H9 (cell line): ENCODE results near the gene PTGFRN. TPM values are rescaled to one million over a fixed set of nuclear protein-coding genes. Genes with fewer than 3 reads are reported as not detected.

Source experiments
- DNase-seq: peaks from one replicate; pipeline ENCODE4 v3.0.0-alpha.2; 2017
- H2AFZ ChIP-seq: one replicate; pipeline ENCODE4 v1.6.1; 2013; ENCODE audit warnings: mild to moderate bottlenecking, low read length, control low read depth, moderate library complexity
- H2AK5ac ChIP-seq: 2 replicates; pipeline ENCODE4 v1.6.1; 2013; ENCODE audit warnings: low read length, control low read depth, mixed read lengths; ENCODE audit not compliant: insufficient read length
- H2BK120ac ChIP-seq: one replicate; pipeline ENCODE4 v1.6.1; 2013; ENCODE audit warnings: low read depth, mild to moderate bottlenecking, low read length, control low read depth, inconsistent platforms; ENCODE audit not compliant: poor library complexity, severe bottlenecking
- H2BK12ac ChIP-seq: 2 replicates; pipeline ENCODE4 v1.6.1; 2013; ENCODE audit warnings: low read length, control low read depth, mixed read lengths, low read depth; ENCODE audit not compliant: insufficient read length
- H2BK15ac ChIP-seq: 2 replicates; pipeline ENCODE4 v1.6.1; 2013; ENCODE audit warnings: low read depth, low read length, control low read depth
- H2BK20ac ChIP-seq: one replicate; pipeline ENCODE4 v1.6.1; 2013; ENCODE audit warnings: low read depth, mild to moderate bottlenecking, low read length, control low read depth, inconsistent platforms; ENCODE audit not compliant: poor library complexity, severe bottlenecking
- H2BK5ac ChIP-seq: 2 replicates; pipeline ENCODE4 v1.6.1; 2013; ENCODE audit warnings: low read length, control low read depth, mixed read lengths; ENCODE audit not compliant: insufficient read length
- H3K14ac ChIP-seq: 2 replicates; pipeline ENCODE4 v1.6.1; 2013; ENCODE audit warnings: low read length, control low read depth; ENCODE audit not compliant: insufficient read depth
- H3K18ac ChIP-seq: 2 replicates; pipeline ENCODE4 v1.6.1; 2013; ENCODE audit warnings: low read depth, mild to moderate bottlenecking, mixed read lengths, low read length, control low read depth; ENCODE audit not compliant: insufficient read length
- H3K23ac ChIP-seq: 2 replicates; pipeline ENCODE4 v1.6.1; 2013; ENCODE audit warnings: low read length, control low read depth, mixed read lengths, low read depth; ENCODE audit not compliant: insufficient read length
- H3K23me2 ChIP-seq: 2 replicates; pipeline ENCODE4 v1.6.1; 2013; ENCODE audit warnings: low read depth, mild to moderate bottlenecking, mixed read lengths, low read length, control low read depth; ENCODE audit not compliant: insufficient read length, poor library complexity, severe bottlenecking
- H3K27ac ChIP-seq: 2 replicates; pipeline ENCODE4 v1.5.1; 2013; ENCODE audit warnings: low read length, control low read depth, mixed read lengths, low read depth; ENCODE audit not compliant: insufficient read length
- H3K27me3 ChIP-seq: 2 replicates; pipeline ENCODE4 v1.6.1; 2013; ENCODE audit warnings: low read length, control low read depth, inconsistent platforms; ENCODE audit not compliant: insufficient read depth
- H3K4ac ChIP-seq: 2 replicates; pipeline ENCODE4 v1.6.1; 2013; ENCODE audit warnings: low read depth, mild to moderate bottlenecking, control low read depth, inconsistent platforms, low read length, moderate library complexity
- H3K4me1 ChIP-seq: 2 replicates; pipeline ENCODE4 v1.6.1; 2013; ENCODE audit warnings: low read length, control low read depth, inconsistent platforms; ENCODE audit not compliant: insufficient read depth
- H3K4me2 ChIP-seq: 2 replicates; pipeline ENCODE4 v1.6.1; 2013; ENCODE audit warnings: low read length, control low read depth, mixed read lengths; ENCODE audit not compliant: insufficient read length, insufficient read depth
- H3K56ac ChIP-seq: 2 replicates; pipeline ENCODE4 v1.6.1; 2013; ENCODE audit warnings: low read depth, mild to moderate bottlenecking, mixed read lengths, low read length, control low read depth; ENCODE audit not compliant: insufficient read length
- H3K79me1 ChIP-seq: 2 replicates; pipeline ENCODE4 v1.6.1; 2013; ENCODE audit warnings: low read depth, mild to moderate bottlenecking, moderate library complexity, low read length, control low read depth, inconsistent platforms; ENCODE audit not compliant: insufficient read depth, poor library complexity, severe bottlenecking
- H3K79me2 ChIP-seq: 2 replicates; pipeline ENCODE4 v1.6.1; 2013; ENCODE audit warnings: low read length, control low read depth, inconsistent platforms; ENCODE audit not compliant: insufficient read depth
- H3K9ac ChIP-seq: 2 replicates; pipeline ENCODE4 v1.6.1; 2013; ENCODE audit warnings: low read length, control low read depth, mixed read lengths; ENCODE audit not compliant: insufficient read length; ENCODE audit errors: extremely low read depth
- H3K9me3 ChIP-seq: one replicate; pipeline ENCODE4 v1.6.1; 2013; ENCODE audit warnings: low read depth, low read length, inconsistent platforms; ENCODE audit not compliant: control insufficient read depth
- H3T11ph ChIP-seq: one replicate; pipeline ENCODE4 v1.6.1; 2013; ENCODE audit warnings: mild to moderate bottlenecking, low read length, control low read depth, inconsistent platforms
- H4K20me1 ChIP-seq: one replicate; pipeline ENCODE4 v1.6.1; 2013; ENCODE audit not compliant: control insufficient read depth, insufficient read length, insufficient read depth
- H4K5ac ChIP-seq: 2 replicates; pipeline ENCODE4 v1.6.1; 2013; ENCODE audit warnings: low read depth, mild to moderate bottlenecking, mixed read lengths, low read length, control low read depth; ENCODE audit not compliant: insufficient read length
- H4K8ac ChIP-seq: replicated peaks from 2 replicates; pipeline ENCODE4 v1.6.1; 2013; ENCODE audit warnings: low read length, control low read depth, mixed read lengths, low read depth; ENCODE audit not compliant: insufficient read length
- H4K91ac ChIP-seq: 2 replicates; pipeline ENCODE4 v1.6.1; 2013; ENCODE audit warnings: low read depth, mild to moderate bottlenecking, moderate library complexity, mixed read lengths, low read length, control low read depth; ENCODE audit not compliant: insufficient read length
- H3K27ac Mint-ChIP-seq, 3 experiments: 2 replicates in 2 of 3; 3 replicates in 1 of 3; pipeline ENCODE4 v1.8.0; 2020 to 2021; ENCODE audit warnings: mixed read lengths in 3 of 3, mild to moderate bottlenecking in 1 of 3, moderate library complexity in 1 of 3
- H3K27me3 Mint-ChIP-seq: 2 replicates; pipeline ENCODE4 v1.8.0; 2021; ENCODE audit warnings: low read depth, mild to moderate bottlenecking, moderate library complexity, mixed read lengths
- H3K36me3 Mint-ChIP-seq, 3 experiments: 2 replicates in 2 of 3; 3 replicates in 1 of 3; pipeline ENCODE4 v1.8.0; 2020 to 2021; ENCODE audit warnings: low read depth in 3 of 3, mixed read lengths in 3 of 3; ENCODE audit not compliant: insufficient read depth in 1 of 3
- H3K4me1 Mint-ChIP-seq, 2 experiments: 2 replicates each; pipeline ENCODE4 v1.8.0; 2020; ENCODE audit warnings: mixed read lengths in 2 of 2
- H3K4me3 Mint-ChIP-seq, 2 experiments: 2 replicates in 1 of 2; 3 replicates in 1 of 2; pipeline ENCODE4 v1.8.0; 2020 to 2021; ENCODE audit warnings: mild to moderate bottlenecking in 2 of 2, mixed read lengths in 2 of 2, moderate library complexity in 1 of 2
- H3K9me3 Mint-ChIP-seq, 2 experiments: 2 replicates in 1 of 2; 3 replicates in 1 of 2; pipeline ENCODE4 v1.8.0; 2020; ENCODE audit warnings: mild to moderate bottlenecking in 2 of 2, mixed read lengths in 2 of 2, moderate library complexity in 1 of 2
- WGBS: extraction: QIAGEN DNeasy Blood & Tissue Kit; methylation state at CpG from one replicate; pipeline ENCODE4 v1.1.7; 2013; ENCODE audit warnings: missing lambda C conversion rate, low lambda C conversion rate, mixed read lengths; ENCODE audit not compliant: insufficient read length; ENCODE audit errors: extremely low coverage; 5-methylcytosine and 5-hydroxymethylcytosine counted together
- total RNA-seq: library from RNA; stranded (reverse); gene quantifications from 2 replicates; pipeline ENCODE4 v1.2.1, GENCODE V29; 2021
- TF ChIP-seq, protein P1 (sequence below): fragments of 200-600 bp; sonication (generic); conservative IDR thresholded peaks from 3 replicates; pipeline ENCODE4 v1.8.0; 2021; ENCODE audit warnings: antibody characterized with exemption, mild to moderate bottlenecking

PTGFRN gene
- total RNA-seq, 1 experiment from 2014 or later: 26.3 TPM

DNA sequence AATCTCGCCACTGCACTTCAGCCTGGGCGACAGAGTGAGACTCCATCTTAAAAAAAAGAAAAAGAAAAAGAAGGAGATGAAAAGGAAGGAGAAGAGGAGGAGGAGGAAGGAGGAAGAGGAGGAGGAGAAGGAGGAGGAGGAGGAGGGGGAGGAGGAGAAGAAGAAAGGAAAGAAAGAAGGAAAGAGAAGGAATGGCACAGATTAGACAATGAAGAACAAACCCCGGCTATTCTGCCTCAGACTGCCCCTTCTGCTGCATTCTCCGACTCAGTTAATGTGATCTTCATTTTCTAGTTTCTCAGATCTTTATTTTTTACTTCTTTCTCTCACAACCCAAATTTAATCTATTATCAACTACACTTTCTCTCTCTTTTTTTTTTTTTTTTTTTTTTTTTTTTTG, 40.1 kb upstream of the PTGFRN start:
- no peak overlapping the region for H2BK120ac ChIP-seq
- no peak overlapping the region for H3K9ac ChIP-seq
- no peaks in the 10 kb centered on the region for H3K9me3 ChIP-seq
- no peaks in the 10 kb centered on the region for H3K79me1 ChIP-seq
- H2BK20ac ChIP-seq: no peak overlapping the region
- H3K23ac ChIP-seq: no peak overlapping the region
- Mint-ChIP-seq H3K4me1 (peaks cover 0 to 3% of the 10 kb centered on the region in 2 experiments; a peak in 1 of 4 replicates), H3K4me3 (no peak overlapping the region), H3K27ac (peak overlapping the region in 1 of 3 experiments; percentile 71; a peak in 1 of 7 replicates), H3K36me3 (no peaks in the 10 kb centered on the region), H3K27me3 (no peaks in the 10 kb centered on the region), H3K9me3 (no peaks in the 10 kb centered on the region)
- no peaks in the 10 kb centered on the region for H3K79me2 ChIP-seq
- H2AFZ ChIP-seq: no peak overlapping the region
- no peaks in the 10 kb centered on the region for H3K23me2 ChIP-seq
- no peak overlapping the region for H2AK5ac ChIP-seq
- H3K4ac ChIP-seq: no peak overlapping the region
- H4K20me1 ChIP-seq: no peaks in the 10 kb centered on the region
- no peak overlapping the region for H4K91ac ChIP-seq
- H3K56ac ChIP-seq: no peak overlapping the region
- no peaks in the 10 kb centered on the region for H3K4me1 ChIP-seq
- no peak overlapping the region for H4K8ac ChIP-seq
- no peak overlapping the region for H2BK12ac ChIP-seq
- no peak overlapping the region for H3K18ac ChIP-seq
- no CpG with 5 or more reads among the region's 4 CpGs for WGBS
- H4K5ac ChIP-seq: no peak overlapping the region
- TF ChIP-seq, protein P1, sequence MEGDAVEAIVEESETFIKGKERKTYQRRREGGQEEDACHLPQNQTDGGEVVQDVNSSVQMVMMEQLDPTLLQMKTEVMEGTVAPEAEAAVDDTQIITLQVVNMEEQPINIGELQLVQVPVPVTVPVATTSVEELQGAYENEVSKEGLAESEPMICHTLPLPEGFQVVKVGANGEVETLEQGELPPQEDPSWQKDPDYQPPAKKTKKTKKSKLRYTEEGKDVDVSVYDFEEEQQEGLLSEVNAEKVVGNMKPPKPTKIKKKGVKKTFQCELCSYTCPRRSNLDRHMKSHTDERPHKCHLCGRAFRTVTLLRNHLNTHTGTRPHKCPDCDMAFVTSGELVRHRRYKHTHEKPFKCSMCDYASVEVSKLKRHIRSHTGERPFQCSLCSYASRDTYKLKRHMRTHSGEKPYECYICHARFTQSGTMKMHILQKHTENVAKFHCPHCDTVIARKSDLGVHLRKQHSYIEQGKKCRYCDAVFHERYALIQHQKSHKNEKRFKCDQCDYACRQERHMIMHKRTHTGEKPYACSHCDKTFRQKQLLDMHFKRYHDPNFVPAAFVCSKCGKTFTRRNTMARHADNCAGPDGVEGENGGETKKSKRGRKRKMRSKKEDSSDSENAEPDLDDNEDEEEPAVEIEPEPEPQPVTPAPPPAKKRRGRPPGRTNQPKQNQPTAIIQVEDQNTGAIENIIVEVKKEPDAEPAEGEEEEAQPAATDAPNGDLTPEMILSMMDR: no peak
- no peak overlapping the region for H2BK15ac ChIP-seq
- DNase-seq: no peak
- H3K14ac ChIP-seq: no peak overlapping the region
- H3K27me3 ChIP-seq: no peaks in the 10 kb centered on the region
- H3T11ph ChIP-seq: no peak overlapping the region
- no peak overlapping the region for H3K27ac ChIP-seq
- no peak overlapping the region for H3K4me2 ChIP-seq
- H2BK5ac ChIP-seq: no peak overlapping the region
